Urothelium cell line (cell line): Measurements from ENCODE around the gene SYNRG.
"Not testable (repeated sequence)": the region's sequence is repeated elsewhere in the genome, so short reads cannot be mapped to it uniquely, and the experiment has no call there.

Experiments
- DNase-seq: peaks from one replicate; pipeline ENCODE4 v3.0.0; 2011; ENCODE audit warnings: low spot score, mixed read lengths
- FAIRE-seq: peaks from 2 replicates; lab custom pipeline; 2011; peaks lifted over from hg19 to GRCh38; lab: Jason Lieb, UNC

Gene SYNRG

DNA sequence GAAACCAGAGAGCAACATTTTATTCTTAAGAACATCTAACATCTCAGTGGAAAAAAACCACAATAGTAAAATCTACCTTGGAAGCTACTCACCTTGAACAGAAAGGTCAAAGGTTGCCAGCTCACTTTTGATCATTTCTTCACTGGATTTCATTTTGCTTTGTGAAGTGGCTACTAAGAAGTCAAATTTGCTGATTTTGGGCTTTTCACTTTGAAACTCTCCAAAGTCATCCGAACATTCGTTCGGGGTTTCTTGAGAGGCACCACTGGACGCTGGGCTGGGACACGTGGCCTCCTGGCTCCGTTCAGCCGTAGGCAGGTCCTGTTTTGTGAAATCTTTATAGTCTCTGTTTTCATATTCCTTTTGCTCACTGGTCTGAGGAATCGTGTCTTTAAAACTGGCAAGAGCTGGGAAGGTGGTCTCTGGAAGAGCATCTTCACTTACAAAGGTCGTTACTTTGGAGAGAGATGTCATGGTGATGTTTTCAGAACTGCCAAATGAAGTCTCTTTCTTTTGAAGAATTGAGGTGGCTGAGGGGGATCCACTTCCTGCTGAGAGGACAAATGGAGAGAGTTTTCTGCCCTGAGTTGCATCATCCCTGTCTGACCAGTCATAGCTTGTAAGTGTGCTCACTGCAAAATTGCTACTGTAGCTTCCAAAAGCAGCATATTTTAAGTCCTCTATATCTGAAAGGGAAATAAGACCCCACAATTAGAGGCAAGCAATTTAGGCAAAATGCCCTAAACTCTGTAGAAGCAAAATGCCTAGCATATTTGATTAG, 67.1 kb downstream of the SYNRG start:
- DNase-seq (no peak), FAIRE-seq (no peak)

DNA sequence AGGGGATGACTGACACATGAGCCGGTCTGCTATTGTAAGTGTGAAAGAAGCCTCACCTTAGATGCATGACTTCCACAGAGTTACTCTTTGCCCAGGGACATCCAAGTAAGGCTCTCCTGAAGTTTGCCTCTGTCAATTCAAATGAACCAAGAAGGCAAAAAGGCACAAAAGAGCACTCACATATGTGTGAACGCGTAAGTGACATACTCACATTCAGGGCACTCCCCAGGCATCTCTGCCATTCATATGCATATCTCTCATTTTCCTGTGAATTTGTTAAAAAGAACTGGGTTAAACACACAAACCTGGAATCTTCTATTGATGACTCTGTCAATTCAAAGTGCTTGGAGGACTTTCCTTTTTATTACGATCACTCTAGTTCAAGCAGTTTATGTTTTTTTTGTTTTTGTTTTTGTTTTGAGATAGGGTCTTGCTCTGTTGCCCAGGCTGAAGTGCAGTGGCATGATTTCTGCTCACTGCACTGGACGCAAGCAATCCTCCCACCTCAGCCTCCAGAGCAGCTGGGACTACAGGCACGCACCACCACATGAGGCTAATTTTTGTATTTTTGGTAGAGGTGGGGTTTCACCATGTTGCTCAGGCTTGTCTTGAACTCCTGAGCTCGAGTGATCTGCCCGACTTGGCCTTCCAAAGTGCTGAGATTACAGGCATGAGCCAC, 70.1 kb downstream of the SYNRG start:
- DNase-seq (no peak), FAIRE-seq (no peak)

- FAIRE-seq (no peak), DNase-seq (no peak)
Measured at GRCh38 chr17:37535906-37536305, 73.3 kb downstream of the SYNRG start.

GRCh38 chr17:37532756-37533155, 76.5 kb downstream of the SYNRG start:
- DNase-seq (no peak), FAIRE-seq (no peak)

DNA sequence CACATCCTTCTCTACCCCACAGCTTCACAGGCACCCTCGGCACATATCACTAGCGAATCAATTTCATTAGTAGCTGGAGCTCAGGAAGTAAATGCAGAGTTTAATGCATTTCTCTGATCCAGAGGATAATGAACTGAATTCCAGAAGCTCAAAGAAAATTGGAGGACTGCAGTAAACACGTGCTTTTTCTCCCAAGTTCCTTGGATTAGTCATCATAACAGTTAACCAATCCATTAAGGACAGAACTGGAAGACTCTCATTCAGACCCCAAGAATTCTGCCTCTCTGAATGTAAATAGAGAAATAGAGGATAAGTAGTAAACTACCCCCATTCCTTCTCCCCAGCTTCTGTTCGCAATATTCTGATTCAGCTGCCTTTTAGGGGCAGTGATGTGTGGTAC, 78.8 kb downstream of the SYNRG start:
- FAIRE-seq, result no peak
- DNase-seq, result no peak

GRCh38 chr17:37527249-37527851, 81.9 kb downstream of the SYNRG start:
- no peak for FAIRE-seq
- peak; percentile 62 for DNase-seq

- DNase-seq, result no peak
- no peak for FAIRE-seq
Measured at GRCh38 chr17:37523715-37524219, 85.5 kb downstream of the SYNRG start.

DNA sequence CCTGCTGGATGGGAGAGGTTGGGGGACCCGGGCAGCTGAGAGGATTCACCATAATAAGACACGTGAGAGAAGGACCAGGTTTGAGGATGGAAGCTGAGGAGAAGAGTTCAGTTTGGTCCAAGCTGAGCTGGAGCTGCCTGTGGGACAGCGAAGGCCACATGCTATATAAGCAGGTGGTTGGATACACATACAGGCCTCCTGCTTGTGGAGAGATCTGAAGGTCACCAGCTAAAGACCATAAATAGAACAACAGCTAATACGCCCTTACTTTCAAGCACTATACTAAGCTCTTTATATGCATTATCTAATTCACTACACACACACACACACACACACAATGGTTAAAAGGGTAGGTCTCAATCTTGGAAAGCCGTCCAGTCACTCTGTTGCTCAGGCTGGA, 87.4 kb downstream of the SYNRG start:
- no peak for FAIRE-seq
- DNase-seq, result no peak

- DNase-seq (no peak), FAIRE-seq (no peak)
Measured at GRCh38 chr17:37520174-37520573, 89.0 kb downstream of the SYNRG start.

GRCh38 chr17:37519251-37519985, 89.8 kb downstream of the SYNRG start:
- FAIRE-seq (no peak), DNase-seq (no peak)

GRCh38 chr17:37518826-37519225, 90.4 kb downstream of the SYNRG start:
- DNase-seq, result no peak
- FAIRE-seq, result no peak

- no peak for FAIRE-seq
Measured at GRCh38 chr17:37517881-37518280, 91.3 kb downstream of the SYNRG start.

DNA sequence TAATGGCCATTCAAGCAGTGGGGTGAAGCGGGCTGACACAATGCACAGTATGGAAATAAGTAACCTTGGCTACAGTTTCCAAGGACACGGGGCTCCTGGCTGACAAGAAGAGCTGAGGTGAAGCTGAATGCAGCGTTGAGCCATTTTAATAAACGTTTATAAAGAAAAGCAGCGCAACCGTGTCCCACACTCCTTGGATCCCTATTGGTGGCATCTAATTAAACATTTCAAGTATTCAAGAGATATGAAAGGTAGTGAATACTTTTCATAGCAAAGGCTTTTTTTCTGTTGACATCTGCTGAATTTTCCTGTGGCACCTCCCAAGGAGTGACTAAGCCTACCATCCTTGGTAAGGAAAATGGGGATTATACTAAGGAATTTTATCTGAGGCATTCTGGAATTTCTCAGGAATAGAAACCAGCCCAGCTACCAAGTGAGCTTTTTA, 93.1 kb downstream of the SYNRG start:
- DNase-seq, result no peak

More at GRCh38 chr17:37517881-37518280, 91.3 kb downstream of the SYNRG start:
- DNase-seq, result no peak

DNA sequence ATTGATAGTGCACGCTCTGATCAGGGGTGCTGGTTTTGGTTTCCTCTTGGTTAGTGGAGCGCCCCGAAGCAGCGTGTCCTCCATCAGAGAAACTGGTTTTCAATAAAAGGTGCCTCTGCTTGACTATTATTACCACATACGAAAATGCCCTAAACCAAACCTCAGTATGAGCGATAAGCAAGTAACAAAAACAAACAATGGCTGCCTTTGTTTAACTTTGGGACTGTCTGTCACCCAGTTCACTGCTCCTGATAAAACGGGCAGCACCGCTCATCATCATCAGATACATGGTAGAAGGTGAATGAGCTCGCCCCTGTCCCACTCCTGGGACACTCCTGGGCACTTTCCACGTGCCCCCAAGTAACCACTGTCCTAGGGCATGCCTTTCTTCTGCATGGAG, 95.5 kb downstream of the SYNRG start:
- DNase-seq (no peak), FAIRE-seq (no peak)

More for the DNA sequence above, 93.1 kb downstream of the SYNRG start:
- no peak for FAIRE-seq

- FAIRE-seq (no peak), DNase-seq (no peak)
Measured at GRCh38 chr17:37512442-37513068, 96.7 kb downstream of the SYNRG start.

- not testable (repeated sequence) for DNase-seq, FAIRE-seq
Measured at GRCh38 chr17:37511642-37512041, 97.6 kb downstream of the SYNRG start.

DNA sequence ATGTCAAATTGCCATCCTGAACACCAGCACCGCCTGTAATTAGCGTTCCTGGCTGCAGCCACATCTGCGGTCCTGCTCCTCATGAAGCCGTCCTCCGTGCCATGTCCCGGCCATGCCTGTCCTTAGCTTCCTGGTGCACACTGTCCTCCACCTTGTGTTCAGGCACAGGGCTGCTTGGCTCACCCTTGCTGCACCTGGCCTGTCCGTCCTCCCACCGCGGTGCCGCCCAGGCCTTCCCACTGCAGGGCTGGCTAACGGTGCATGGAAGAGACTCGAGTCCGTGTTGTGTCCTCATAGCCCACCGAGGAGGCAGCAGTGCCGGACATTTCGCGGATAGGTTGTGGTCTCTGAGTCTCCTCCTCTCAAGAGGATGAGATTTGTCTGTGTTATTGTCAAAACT, 99.2 kb downstream of the SYNRG start:
- DNase-seq, result no peak
- FAIRE-seq, result no peak

DNA sequence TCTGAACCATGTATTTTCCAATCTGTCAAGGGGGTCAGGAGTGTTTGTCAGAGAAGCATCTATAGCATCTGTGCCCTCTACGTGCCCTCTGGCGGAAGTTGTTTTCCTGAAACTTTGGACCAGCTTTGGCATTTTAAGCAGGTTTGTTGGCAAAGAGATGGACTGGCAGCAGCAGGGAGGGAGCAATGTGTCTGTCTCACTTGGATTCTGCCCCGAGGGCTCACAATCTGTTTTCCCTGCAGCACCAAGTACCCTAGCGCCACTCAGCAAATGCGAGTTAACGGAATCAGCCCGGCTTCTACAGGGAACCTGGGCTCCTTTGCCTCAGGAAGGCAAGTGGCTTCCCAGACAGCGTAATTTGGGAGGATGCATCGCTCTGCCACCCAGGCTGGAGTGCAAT, 102.1 kb downstream of the SYNRG start:
- FAIRE-seq (no peak), DNase-seq (no peak)

- FAIRE-seq, result no peak
- DNase-seq, result peak; percentile 45
Measured at GRCh38 chr17:37506678-37507077, 102.5 kb downstream of the SYNRG start.

GRCh38 chr17:37505333-37505732, 103.9 kb downstream of the SYNRG start:
- DNase-seq (no peak), FAIRE-seq (no peak)
